SK-N-SH (cell line): ENCODE measurements around the gene CLIP3. TPM values are rescaled to one million over a fixed set of nuclear protein-coding genes. Genes with fewer than 3 reads are reported as not detected.

Source experiments
- CTCF ChIA-PET: fragments of 300-600, 350-600 bp; formaldehyde crosslinking; extraction: SDS; loops from one replicate; lab custom pipeline; 2021; lab: Yijun Ruan, JAX
- POLR2A ChIA-PET: fragments of 350-600 bp; sonication (Branson Sonifier 250); formaldehyde crosslinking; extraction: SDS; loops from one replicate; lab custom pipeline; 2020; ENCODE audit warnings: antibody characterized with exemption, inconsistent platforms; lab: Yijun Ruan, JAX
- DNase-seq: peaks from one replicate; pipeline ENCODE4 v3.0.0; 2012
- H2AFZ ChIP-seq: fragments of 200-600 bp; sonication (generic); 2 replicates; pipeline ENCODE4 v1.8.1; 2016; ENCODE audit warnings: antibody characterized with exemption, mild to moderate bottlenecking, low read depth
- H3F3A ChIP-seq: fragments of 200-600 bp; sonication (generic); replicated peaks from 2 replicates; pipeline ENCODE3; 2016; ENCODE audit warnings: antibody characterized with exemption, mild to moderate bottlenecking; ENCODE audit not compliant: insufficient read depth
- H3K27ac ChIP-seq, 2 experiments: fragments of 200-500 bp in 1 of 2; fragments of 200-600 bp in 1 of 2; sonication (Bioruptor generic) in 1 of 2; sonication (generic), shearing (Covaris generic) in 1 of 2; 2 replicates each; pipeline versions ENCODE4 v1.5.1 to v1.6.1; 2014 to 2016; ENCODE audit warnings: low read depth in 2 of 2, inconsistent platforms in 1 of 2, low read length in 1 of 2, mild to moderate bottlenecking in 1 of 2, mixed read lengths in 1 of 2
- H3K27me3 ChIP-seq: fragments of 200-600 bp; sonication (generic), shearing (Covaris generic); 2 replicates; pipeline ENCODE4 v1.6.1; 2016; ENCODE audit warnings: mixed run types; ENCODE audit not compliant: insufficient read depth
- H3K36me3 ChIP-seq, 2 experiments: fragments of 200-500 bp in 1 of 2; fragments of 200-600 bp in 1 of 2; sonication (Bioruptor generic) in 1 of 2; sonication (generic) in 1 of 2; replicated peaks in 1 of 2; 2 replicates each; pipeline versions ENCODE3 to v1.5.1; 2014 to 2016; ENCODE audit warnings: low read length in 1 of 2, mild to moderate bottlenecking in 1 of 2; ENCODE audit not compliant: insufficient read depth in 2 of 2, control insufficient read depth in 1 of 2
- H3K4me1 ChIP-seq, 2 experiments: fragments of 200-500 bp in 1 of 2; fragments of 200-600 bp in 1 of 2; sonication (Bioruptor generic) in 1 of 2; sonication (generic), shearing (Covaris generic) in 1 of 2; 2 replicates each; pipeline versions ENCODE4 v1.5.1 to v1.6.1; 2014 to 2016; ENCODE audit warnings: low read depth in 1 of 2, low read length in 1 of 2, mixed run types in 1 of 2; ENCODE audit not compliant: insufficient read depth in 2 of 2, control insufficient read depth in 1 of 2
- H3K4me2 ChIP-seq: fragments of 200-600 bp; sonication (generic), shearing (Covaris generic); 2 replicates; pipeline ENCODE4 v1.6.1; 2017; ENCODE audit warnings: mixed run types
- H3K4me3 ChIP-seq, 2 experiments: fragments of 200-500 bp in 1 of 2; fragments of 200-600 bp in 1 of 2; sonication (Bioruptor generic) in 1 of 2; sonication (generic), shearing (Covaris generic) in 1 of 2; 2 replicates each; pipeline versions ENCODE4 v1.5.1 to v1.8.1; 2014 to 2016; ENCODE audit warnings: low read depth in 2 of 2, inconsistent platforms in 1 of 2, low read length in 1 of 2, mild to moderate bottlenecking in 1 of 2, mixed read lengths in 1 of 2, moderate library complexity in 1 of 2
- H3K79me2 ChIP-seq: fragments of 200-600 bp; sonication (generic); 2 replicates; pipeline ENCODE4 v1.8.1; 2017; ENCODE audit warnings: mild to moderate bottlenecking; ENCODE audit not compliant: insufficient read depth
- H3K9ac ChIP-seq: fragments of 200-600 bp; sonication (generic); 2 replicates; pipeline ENCODE4 v1.6.1; 2017; ENCODE audit warnings: mixed run types
- H3K9me2 ChIP-seq: fragments of 200-600 bp; sonication (generic); 2 replicates; pipeline ENCODE4 v1.6.1; 2017; ENCODE audit warnings: mixed run types
- H3K9me3 ChIP-seq: fragments of 200-600 bp; sonication (generic); 2 replicates; pipeline ENCODE4 v1.6.1; 2017; ENCODE audit warnings: mixed run types, mild to moderate bottlenecking, moderate library complexity
- H4K20me1 ChIP-seq: fragments of 200-600 bp; sonication (generic); 2 replicates; pipeline ENCODE4 v1.6.1; 2017; ENCODE audit warnings: mild to moderate bottlenecking, mixed run types; ENCODE audit not compliant: insufficient read depth
- FOXJ3 ChIP-seq: sonication (generic); formaldehyde crosslinking; IDR thresholded peaks from 2 replicates; pipeline ENCODE4 v1.5.1; 2020; ENCODE audit warnings: mild to moderate bottlenecking, missing genetic modification reagents
- JUND ChIP-seq: IDR thresholded peaks from 2 replicates; pipeline ENCODE4 v1.4.0; 2012
- NFIC ChIP-seq: IDR thresholded peaks from 2 replicates; pipeline ENCODE4 v1.4.0; 2012; ENCODE audit warnings: borderline replicate concordance
- NRF1 ChIP-seq: IDR thresholded peaks from 2 replicates; pipeline ENCODE4 v1.6.1; 2012; ENCODE audit warnings: low read depth, mild to moderate bottlenecking, low read length
- POLR2AphosphoS5 ChIP-seq: IDR thresholded peaks from 2 replicates; pipeline ENCODE4 v1.6.1; 2012; ENCODE audit warnings: low read depth, low read length
- RAD21 ChIP-seq: IDR thresholded peaks from 2 replicates; pipeline ENCODE4 v1.6.1; 2012; ENCODE audit warnings: mild to moderate bottlenecking, low read length
- RCOR1 ChIP-seq: fragments of 150-350 bp; IDR thresholded peaks from 2 replicates; pipeline ENCODE4 v1.6.1; 2017; ENCODE audit warnings: antibody characterized with exemption, low read length
- RFX5 ChIP-seq: IDR thresholded peaks from 2 replicates; pipeline ENCODE4 v1.6.1; 2012; ENCODE audit warnings: mild to moderate bottlenecking, improper control_type of control experiment, low read length
- RXRA ChIP-seq: IDR thresholded peaks from 2 replicates; pipeline ENCODE4 v1.4.0; 2012; ENCODE audit warnings: low read depth, mild to moderate bottlenecking, borderline replicate concordance
- SMC3 ChIP-seq: IDR thresholded peaks from 2 replicates; pipeline ENCODE4 v1.6.1; 2012; ENCODE audit warnings: low read depth, low read length, improper control_type of control experiment
- TCF12 ChIP-seq: IDR thresholded peaks from 2 replicates; pipeline ENCODE4 v1.4.0; 2012
- USF2 ChIP-seq: fragments of 150-350 bp; IDR thresholded peaks from 2 replicates; pipeline ENCODE4 v1.6.1; 2017; ENCODE audit warnings: antibody characterized with exemption, low read length, low read depth, borderline replicate concordance
- WGBS: methylation state at CpG from one replicate; pipeline ENCODE4 v1.1.6; 2017; ENCODE audit warnings: low lambda C conversion rate; 5-methylcytosine and 5-hydroxymethylcytosine counted together
- polyA plus RNA-seq, 3 experiments: library from polyadenylated mRNA; depleted of rRNA; stranded (reverse); fragments of >200 nt; gene quantifications; 2 replicates each; pipeline ENCODE4 v1.2.3, GENCODE V29; 2012
- TF ChIP-seq, protein P1 (sequence below): fragments of 200-600 bp; sonication (generic); IDR thresholded peaks from 2 replicates; pipeline ENCODE4 v1.6.1; 2017; ENCODE audit warnings: antibody characterized with exemption, mild to moderate bottlenecking, moderate library complexity
- TF ChIP-seq, protein P2 (sequence below): IDR thresholded peaks from 2 replicates; pipeline ENCODE4 v1.6.1; 2012; ENCODE audit warnings: mild to moderate bottlenecking, low read depth, low read length, moderate library complexity
- TF ChIP-seq, protein P3 (sequence below): IDR thresholded peaks from 2 replicates; pipeline ENCODE4 v1.4.0; 2012; ENCODE audit warnings: low read depth, borderline replicate concordance
- TF ChIP-seq, protein P4 (sequence below): IDR thresholded peaks from 2 replicates; pipeline ENCODE4 v1.4.0; 2012; ENCODE audit warnings: low read depth

The CLIP3 gene
- polyA plus RNA-seq, 1 of the 3 experiments (the other 2 are of a cell fraction), result 13.1 TPM

GRCh38 chr19:36064826-36065225 is 32.2 kb upstream of the CLIP3 start:
- DNase-seq, result no peak
- WGBS, result 99% methylated on average over 8 of the region's 8 CpGs
- ChIA-PET CTCF (no interaction called here), POLR2A (interaction anchor here (0.6 kb wide), 1 partner anchor 460 kb away, joined by 3 read pairs; no protein-coding TSS in a partner anchor)
- Histone ChIP-seq H3K27me3 (no peaks in the 10 kb centered on the region), H3F3A (no peaks in the 10 kb centered on the region), H3K27ac (no peak overlapping the region), H3K79me2 (peaks cover 6% of the 10 kb centered on the region; the same call in 1 of the 2 replicates), H3K4me3 (no peak overlapping the region), H2AFZ (no peak overlapping the region), H3K4me1 (no peaks in the 10 kb centered on the region; a peak in 1 of 4 replicates), H3K9me2 (no peaks in the 10 kb centered on the region), H3K36me3 (peaks cover 11 to 18% of the 10 kb centered on the region in 2 experiments), H4K20me1 (no peaks in the 10 kb centered on the region), H3K9me3 (no peaks in the 10 kb centered on the region), H3K9ac (no peak overlapping the region), H3K4me2 (no peak overlapping the region)
- TF ChIP-seq TCF12, result no peak
- TF ChIP-seq FOXJ3 (CRISPR knock-in tag), result no peak
- TF ChIP-seq USF2, result no peak
- no peak for TF ChIP-seq RFX5
- no peak for TF ChIP-seq NRF1
- no peak for TF ChIP-seq SMC3
- no peak for TF ChIP-seq NFIC
- no peak for TF ChIP-seq RAD21
- TF ChIP-seq, protein P1, sequence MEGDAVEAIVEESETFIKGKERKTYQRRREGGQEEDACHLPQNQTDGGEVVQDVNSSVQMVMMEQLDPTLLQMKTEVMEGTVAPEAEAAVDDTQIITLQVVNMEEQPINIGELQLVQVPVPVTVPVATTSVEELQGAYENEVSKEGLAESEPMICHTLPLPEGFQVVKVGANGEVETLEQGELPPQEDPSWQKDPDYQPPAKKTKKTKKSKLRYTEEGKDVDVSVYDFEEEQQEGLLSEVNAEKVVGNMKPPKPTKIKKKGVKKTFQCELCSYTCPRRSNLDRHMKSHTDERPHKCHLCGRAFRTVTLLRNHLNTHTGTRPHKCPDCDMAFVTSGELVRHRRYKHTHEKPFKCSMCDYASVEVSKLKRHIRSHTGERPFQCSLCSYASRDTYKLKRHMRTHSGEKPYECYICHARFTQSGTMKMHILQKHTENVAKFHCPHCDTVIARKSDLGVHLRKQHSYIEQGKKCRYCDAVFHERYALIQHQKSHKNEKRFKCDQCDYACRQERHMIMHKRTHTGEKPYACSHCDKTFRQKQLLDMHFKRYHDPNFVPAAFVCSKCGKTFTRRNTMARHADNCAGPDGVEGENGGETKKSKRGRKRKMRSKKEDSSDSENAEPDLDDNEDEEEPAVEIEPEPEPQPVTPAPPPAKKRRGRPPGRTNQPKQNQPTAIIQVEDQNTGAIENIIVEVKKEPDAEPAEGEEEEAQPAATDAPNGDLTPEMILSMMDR, result no peak
- TF ChIP-seq, protein P2, sequence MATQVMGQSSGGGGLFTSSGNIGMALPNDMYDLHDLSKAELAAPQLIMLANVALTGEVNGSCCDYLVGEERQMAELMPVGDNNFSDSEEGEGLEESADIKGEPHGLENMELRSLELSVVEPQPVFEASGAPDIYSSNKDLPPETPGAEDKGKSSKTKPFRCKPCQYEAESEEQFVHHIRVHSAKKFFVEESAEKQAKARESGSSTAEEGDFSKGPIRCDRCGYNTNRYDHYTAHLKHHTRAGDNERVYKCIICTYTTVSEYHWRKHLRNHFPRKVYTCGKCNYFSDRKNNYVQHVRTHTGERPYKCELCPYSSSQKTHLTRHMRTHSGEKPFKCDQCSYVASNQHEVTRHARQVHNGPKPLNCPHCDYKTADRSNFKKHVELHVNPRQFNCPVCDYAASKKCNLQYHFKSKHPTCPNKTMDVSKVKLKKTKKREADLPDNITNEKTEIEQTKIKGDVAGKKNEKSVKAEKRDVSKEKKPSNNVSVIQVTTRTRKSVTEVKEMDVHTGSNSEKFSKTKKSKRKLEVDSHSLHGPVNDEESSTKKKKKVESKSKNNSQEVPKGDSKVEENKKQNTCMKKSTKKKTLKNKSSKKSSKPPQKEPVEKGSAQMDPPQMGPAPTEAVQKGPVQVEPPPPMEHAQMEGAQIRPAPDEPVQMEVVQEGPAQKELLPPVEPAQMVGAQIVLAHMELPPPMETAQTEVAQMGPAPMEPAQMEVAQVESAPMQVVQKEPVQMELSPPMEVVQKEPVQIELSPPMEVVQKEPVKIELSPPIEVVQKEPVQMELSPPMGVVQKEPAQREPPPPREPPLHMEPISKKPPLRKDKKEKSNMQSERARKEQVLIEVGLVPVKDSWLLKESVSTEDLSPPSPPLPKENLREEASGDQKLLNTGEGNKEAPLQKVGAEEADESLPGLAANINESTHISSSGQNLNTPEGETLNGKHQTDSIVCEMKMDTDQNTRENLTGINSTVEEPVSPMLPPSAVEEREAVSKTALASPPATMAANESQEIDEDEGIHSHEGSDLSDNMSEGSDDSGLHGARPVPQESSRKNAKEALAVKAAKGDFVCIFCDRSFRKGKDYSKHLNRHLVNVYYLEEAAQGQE, result no peak
- TF ChIP-seq, protein P3, sequence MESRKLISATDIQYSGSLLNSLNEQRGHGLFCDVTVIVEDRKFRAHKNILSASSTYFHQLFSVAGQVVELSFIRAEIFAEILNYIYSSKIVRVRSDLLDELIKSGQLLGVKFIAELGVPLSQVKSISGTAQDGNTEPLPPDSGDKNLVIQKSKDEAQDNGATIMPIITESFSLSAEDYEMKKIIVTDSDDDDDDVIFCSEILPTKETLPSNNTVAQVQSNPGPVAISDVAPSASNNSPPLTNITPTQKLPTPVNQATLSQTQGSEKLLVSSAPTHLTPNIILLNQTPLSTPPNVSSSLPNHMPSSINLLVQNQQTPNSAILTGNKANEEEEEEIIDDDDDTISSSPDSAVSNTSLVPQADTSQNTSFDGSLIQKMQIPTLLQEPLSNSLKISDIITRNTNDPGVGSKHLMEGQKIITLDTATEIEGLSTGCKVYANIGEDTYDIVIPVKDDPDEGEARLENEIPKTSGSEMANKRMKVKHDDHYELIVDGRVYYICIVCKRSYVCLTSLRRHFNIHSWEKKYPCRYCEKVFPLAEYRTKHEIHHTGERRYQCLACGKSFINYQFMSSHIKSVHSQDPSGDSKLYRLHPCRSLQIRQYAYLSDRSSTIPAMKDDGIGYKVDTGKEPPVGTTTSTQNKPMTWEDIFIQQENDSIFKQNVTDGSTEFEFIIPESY, result no peak
- TF ChIP-seq RXRA, result no peak
- no peak for TF ChIP-seq RCOR1
- TF ChIP-seq JUND, result no peak
- TF ChIP-seq, protein P4, sequence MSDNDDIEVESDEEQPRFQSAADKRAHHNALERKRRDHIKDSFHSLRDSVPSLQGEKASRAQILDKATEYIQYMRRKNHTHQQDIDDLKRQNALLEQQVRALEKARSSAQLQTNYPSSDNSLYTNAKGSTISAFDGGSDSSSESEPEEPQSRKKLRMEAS, result no peak
- no peak for TF ChIP-seq POLR2AphosphoS5
